Measurements from ENCODE around the gene PPP2R5C.
"Not testable (repeated sequence)": the region's sequence is repeated elsewhere in the genome, so short reads cannot be mapped to it uniquely, and the experiment has no call there.

The PPP2R5C gene

DNA sequence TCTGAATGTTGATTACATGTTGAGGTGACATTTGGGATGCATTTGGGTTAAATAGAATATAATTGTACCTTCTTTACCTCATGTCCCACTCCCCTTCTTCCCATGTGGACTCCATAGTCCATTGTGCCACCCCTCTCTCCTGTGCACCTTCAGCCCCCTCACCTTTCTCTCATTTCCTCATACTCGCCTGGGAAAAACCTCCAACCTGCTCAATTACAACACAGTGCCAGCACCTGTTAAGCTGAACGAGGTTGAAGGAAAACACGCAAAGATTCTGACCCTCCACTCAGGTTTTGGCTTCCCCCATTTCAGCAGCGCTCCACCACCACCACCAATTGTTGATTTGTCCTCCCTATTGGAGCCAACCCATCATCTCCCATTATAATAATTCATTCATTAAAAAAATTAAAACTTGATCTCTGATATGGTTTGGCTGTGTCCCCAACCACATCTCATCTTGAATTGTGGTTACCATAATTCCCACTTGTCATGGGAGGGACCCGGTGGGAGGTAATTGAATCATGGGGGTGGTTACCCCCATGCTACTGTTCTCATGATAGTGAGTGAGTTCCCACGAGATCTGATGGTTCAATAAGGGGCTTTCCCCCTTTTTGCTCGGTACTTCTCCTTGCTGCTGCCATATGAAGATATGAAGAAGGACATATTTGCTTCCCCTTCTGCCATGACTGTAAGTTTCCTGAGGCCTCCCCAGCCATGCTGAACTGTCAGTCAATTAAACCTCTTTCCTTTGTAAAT lies 33.7 kb upstream of the PPP2R5C start:
- no peak for DNase-seq (ENCODE audit: low spot score)

DNA sequence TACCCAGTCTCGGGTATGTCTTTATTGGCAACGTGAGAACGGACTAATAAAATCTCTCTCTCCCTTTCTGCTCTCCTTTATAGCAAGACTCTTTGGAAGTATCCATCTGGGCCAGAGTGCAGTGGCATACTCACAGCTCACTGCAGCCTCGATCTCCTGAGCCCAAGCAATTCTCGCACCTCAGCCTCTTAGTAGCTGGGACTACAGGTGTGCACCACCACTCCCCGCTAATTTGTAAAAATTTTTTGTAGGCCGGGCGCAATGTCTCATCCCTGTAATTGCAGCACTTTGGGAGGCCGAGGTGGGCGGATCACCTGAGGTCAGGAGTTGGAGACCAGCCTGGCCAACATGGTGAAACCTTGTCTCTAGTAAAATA lies 33.2 kb upstream of the PPP2R5C start:
- no peak for DNase-seq (ENCODE audit: low spot score)

DNA sequence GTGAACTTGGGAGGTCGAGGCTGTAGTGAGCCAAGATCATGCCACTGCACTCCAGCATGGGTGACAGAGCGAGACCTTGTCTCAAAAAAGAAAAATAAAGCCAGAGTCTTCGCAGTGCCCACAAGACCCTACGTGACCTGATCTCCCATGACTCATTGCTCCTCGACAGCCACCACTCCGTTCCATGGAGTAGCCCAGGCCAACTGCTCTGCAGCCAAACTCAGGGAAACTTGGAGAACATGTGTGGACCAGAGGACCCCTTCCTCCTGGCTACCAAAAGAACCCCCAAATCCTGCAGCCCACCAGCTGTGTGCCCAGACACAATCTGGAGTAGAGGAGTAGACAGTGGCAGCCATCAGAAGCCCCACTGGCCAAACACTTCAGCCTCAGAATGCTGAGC lies 32.1 kb upstream of the PPP2R5C start:
- DNase-seq (ENCODE audit: low spot score), result no peak

DNA sequence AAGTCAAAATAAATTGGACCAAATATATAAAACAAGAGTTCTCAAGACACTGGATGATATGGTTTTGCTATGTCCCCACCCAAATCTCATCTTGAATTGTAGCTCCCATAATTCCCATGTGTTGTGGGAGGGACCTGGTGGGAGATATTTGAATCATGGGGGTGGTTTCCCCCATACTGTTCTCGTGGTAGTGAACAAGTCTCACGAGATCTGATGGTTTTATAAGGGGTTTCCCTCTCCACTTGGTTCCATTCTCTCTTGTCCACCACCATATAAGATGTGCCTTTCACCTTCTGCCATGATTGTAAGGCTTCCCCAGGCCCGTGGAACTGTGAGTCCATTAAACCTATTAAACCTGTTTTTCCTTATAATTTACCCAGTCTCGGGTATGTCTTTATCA lies 31.4 kb upstream of the PPP2R5C start:
- not testable (repeated sequence) for DNase-seq (ENCODE audit: low spot score)

DNA sequence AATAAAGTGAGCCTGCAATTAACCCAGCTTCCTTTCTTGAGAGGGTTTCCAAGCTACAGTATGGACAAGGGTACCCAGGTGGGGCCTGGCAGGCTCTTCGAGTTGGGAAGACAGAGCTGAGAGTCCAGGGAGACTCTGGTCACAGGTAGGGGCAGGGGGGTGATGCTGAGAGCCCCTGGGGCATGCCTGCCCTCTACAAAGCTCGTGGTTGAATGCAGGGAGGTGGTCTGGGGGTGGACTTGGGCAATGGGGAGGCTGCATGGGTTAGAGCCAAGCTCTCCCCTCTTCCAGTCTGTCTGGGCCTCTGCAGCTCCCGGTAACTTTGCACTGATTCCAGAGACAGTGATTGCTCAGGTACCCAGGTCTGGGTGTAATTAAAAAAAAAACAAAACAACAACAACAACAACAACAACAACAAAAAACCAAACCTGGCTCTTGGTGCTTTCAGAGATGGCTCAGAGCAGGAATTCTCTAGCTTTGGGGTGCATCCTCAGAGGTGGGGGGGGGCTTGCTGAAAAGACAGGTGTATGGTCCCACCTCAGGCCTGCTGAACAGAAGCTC lies 30.8 kb upstream of the PPP2R5C start:
- no peak for DNase-seq (ENCODE audit: low spot score)

DNA sequence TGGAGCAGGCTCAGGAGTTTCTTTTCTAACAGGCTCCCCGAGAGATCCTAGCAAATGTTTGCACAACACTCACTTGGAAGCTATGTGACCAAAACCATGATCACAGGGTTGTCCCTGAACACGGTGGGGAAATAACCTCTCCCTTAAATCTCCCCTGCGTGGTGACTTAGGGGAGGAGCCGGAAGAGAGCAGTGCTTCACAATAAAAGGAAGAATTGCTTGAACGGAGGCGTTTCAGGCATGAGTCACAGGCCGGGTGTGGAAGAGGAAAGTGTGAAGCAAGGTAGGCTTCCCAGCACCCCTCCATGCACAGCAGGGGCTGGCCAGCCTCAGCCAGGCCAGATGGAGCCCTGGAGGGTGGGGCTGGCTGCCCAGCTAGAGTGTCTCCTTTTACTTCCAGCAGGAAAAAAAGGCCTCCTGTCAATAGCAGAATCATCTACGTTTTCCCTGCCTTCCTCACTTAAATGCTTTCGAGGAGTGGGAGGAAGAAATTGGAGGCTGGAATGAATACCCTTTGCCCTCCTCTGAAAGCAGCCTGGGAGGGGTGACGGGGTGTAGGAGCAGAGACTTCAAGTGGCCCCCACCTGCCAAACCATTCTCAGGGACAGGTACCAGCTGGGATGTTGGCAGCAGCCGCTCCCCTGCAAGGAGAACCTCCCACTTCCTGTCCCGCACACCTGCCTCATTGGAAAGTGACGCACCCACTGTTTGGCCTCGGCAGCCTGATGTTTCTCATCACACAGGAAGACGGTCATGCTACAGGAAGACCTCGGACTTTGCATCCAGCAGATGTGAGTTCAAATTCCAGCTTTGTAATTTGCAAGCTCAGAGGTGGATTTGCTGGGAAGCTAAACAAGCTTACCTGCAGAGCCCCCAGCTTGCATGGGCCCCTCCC lies 30.1 kb upstream of the PPP2R5C start:
- peak; percentile 76 for DNase-seq (ENCODE audit: low spot score)

DNA sequence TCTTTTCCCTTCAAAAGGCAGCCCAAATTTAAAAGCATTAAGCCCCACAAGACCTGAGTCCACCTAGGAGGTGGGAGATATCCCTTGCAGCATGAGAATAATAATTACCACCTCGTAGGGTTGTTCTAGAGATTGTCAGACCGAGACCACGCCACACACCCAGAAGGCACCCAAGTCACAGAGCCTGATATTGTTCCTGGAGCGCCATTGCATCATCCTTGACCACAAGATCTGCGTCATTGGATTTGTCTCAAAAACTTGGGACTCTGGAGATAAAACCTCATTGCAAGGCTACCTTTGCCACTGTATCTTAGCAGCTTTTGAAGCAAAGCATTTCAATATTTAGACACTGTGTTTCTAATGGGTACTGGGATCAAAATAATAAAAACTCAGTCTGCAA lies 29.4 kb upstream of the PPP2R5C start:
- DNase-seq (ENCODE audit: low spot score), result no peak

DNA sequence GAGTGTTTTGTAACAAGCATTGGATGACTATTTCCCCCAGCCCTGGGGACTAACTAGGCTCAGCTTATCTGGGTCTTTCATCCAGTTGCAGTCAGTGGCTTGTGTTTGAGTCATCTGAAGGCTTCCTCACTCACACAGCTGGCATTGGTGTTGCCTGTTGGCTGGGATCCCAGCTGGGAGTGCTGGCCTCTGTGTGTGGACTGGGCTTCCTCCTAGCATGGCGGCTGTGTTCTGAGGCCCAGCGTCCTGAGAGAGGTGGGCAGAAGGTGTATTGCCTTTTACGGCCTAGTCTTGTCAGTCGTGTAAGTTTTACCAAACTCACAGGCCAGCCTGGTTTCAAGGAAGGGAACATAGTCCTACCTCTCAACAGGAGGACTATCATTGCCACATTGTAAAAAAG lies 28.3 kb upstream of the PPP2R5C start:
- no peak for DNase-seq (ENCODE audit: low spot score)

DNA sequence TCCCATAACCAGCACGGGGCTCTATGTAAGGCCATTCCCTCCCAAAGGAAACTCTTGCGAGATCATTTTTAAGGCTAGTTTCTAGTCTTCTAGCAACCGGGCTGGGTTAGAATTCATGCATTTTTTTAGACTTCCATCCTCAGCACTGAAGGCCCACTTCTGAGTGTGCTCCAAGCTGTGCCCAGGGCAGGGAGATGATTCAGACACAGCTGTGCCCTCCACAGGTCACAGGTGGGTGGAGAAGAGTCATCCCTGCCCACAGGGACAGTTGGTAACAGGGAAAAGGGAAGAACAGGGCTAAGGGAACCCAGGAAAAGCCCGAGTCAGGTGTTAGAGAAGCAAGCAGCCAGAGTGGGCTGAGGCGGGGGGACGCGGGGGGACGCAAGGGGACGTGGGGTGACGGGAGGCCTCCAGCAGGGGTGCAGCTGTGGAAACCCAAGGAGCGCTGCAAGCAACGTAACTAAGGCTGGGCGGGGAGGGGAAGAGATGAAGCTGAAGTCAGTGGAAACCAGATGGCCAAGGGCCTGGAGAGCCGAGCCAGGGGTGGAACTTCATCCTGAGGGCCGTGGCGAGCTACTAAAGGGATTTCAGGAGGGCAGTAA lies 27.2 kb upstream of the PPP2R5C start:
- DNase-seq (ENCODE audit: low spot score), result no peak

DNA sequence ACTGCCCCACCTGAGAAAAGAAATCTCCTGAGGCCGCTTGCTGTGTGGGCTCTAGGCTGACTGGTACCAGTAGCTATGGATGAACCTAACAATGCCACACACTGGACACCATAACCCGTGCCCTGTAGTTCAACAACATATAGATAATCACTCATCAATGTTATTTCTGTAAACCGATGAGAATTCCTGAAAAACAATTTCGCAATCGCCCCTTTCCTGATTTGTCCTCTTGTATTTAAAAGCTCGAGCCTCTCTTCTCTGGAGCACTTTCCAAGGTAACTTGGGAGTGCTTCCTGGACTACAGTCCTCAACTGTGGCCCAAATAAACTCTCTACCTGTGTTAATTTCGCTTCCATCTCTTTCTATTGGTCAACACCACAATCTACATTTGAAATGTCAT lies 26.1 kb upstream of the PPP2R5C start:
- DNase-seq (ENCODE audit: low spot score), result no peak

DNA sequence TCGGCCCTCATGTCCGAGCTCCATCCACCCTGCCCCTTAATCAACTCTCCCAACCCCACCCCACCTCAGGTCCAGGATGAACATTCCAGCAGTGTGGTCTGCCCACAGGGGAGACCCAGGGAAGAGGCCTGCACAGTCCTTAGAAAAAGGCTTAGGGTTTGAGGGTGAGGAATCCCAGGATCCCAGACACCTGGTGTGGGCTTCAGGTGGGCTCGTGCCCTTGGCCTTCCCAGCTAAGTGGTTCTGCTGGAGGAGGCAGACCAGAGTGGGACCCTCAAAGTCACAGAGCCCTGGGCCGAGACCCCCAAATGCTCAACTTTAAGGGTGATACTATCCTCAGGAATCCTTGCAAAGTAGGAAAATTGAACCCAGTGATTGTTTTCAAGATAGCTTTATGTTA lies 25.4 kb upstream of the PPP2R5C start:
- no peak for DNase-seq (ENCODE audit: low spot score)

DNA sequence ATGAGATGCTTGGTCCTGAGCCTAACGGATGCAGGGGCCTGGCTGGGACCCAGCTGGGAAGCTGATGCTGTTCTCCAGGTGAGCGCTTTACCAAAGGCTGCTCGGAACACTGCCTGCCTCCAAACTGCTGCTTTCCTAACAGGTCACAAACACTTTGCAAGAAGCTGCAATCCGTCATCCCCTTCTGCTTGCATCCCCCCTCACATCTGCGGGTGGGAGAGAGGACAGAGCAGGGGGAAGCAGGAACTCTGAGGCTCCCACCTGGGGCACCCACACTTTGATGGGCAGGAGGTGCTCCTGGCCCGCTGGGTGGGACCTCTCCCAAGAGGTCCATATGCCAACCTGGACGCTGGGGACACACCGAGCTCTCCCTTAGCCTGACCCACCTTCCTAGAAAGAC lies 24.9 kb upstream of the PPP2R5C start:
- DNase-seq (ENCODE audit: low spot score), result no peak

DNA sequence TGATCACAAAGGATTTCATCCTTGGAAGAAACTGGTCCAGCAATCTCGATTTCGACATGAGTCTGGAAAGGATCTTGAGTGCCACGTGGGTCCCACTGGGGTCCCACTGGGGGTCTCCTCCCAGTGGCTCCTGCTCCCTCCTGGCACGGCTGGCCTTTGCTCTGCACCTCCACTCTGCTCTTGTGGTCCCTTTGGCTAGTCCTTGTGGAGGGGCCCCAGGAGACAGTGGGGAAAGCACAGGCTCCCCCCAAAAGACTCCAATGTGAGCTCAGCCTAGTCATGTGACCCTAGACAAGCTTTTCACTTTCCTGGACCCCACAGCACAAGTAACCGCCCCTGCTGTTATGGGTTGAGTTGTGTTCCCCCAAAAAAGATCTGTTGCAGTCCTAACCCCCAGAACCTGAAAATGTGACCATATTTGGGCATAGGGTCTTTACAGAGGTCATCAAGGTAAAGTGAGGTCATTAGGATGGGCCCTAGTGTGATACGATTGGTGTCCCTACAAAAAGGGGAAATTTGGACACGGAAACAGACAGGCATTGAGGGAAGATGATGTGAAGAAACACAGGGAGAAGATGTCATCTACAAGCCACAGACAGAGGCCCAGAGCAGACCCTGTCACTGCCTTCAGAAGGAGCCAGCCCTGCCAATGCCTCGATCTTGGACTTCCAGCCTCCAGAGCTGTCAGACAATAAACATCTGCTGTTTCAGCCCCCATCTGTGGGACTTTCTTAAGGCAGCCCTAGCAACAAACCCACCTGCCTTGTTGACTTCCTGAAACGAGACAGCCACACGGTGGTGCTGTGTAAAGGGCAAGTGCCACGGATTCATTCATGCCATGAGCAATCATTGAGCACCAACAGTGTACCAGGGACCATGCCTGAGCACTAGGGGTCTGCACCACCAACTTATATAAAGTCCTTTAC lies 23.8 kb upstream of the PPP2R5C start:
- no peak for DNase-seq (ENCODE audit: low spot score)

DNA sequence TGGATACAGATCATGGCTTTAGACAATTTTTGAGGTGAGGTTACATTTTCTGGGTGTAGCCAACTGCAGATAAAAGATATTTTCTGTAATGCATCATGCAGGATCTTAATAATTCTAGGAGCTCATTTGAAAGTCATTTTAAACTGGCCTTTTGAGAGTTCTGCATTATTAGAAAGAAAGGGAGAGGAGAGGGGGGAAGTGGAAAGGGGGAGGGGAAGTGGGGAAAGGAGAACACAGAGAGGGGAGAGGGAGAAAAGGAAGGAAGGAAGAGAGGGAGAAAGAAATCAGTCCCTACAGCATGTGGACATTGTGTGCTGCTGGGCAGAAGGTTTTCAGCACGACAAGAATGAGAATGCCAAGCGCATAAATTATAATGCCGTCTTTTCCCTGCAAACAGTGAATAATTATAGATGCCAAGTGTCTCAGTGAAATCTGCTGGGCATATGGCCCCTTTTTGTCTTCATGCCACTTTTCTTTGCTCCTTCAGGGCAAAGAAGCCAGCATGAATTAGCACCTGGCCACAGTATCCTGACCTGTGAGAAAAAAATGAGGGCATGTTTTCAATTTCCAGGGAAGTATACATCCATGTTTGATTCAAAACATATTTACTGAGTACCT lies 22.7 kb upstream of the PPP2R5C start:
- no peak for DNase-seq (ENCODE audit: low spot score)

DNA sequence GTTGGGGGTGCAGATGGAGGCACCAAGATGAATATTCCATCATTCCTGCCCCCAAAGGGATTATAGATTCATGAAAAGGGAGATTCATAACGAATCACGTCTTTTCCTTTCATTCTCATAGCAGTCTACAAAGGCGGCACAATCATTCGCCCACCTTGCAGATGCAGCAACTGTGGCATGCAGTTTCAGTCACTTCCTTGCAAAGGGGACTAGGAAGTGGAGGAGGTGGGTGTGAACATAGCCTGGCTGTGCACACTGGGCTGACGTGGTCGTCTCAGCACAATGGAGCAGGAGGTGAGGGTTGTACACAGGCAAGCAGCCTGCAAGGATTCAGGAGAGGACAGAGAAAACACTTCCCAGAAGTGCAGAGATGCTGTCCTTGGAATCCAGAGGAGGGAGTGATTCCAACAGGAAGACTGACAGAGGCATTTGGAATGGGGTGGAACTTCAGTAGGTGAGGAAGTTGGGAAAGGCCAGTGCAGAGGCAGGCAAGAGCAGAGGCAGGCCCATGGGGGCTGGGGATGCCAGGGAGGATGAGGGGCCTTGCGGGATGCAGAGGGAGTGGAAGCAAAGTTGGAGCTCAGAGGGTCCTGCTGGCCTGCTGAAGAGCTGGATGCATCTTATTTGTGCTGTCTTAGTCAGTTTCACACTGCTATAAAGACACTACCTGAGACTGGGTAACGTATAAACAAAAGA lies 21.9 kb upstream of the PPP2R5C start:
- peak; percentile 67 for DNase-seq (ENCODE audit: low spot score)

DNA sequence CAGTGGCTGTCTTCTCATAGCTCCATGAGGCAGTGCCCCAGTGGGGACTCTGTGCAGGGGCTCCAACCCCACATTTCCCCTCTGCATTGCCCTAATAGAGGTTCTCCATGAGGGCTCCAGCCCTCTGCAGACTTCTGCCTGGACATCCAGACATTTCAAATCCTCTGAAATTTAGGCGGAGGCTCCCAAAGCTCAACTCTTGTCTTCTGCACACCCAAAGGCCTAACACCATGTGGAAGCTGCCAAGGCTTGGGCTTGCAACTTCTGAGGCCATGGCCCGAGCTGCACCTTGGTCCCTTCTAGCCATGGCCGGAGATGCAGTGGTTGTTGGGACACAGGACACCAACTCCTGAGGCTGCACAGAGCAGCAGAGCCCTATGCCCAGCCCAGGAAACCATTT lies 20.5 kb upstream of the PPP2R5C start:
- no peak for DNase-seq (ENCODE audit: low spot score)

DNA sequence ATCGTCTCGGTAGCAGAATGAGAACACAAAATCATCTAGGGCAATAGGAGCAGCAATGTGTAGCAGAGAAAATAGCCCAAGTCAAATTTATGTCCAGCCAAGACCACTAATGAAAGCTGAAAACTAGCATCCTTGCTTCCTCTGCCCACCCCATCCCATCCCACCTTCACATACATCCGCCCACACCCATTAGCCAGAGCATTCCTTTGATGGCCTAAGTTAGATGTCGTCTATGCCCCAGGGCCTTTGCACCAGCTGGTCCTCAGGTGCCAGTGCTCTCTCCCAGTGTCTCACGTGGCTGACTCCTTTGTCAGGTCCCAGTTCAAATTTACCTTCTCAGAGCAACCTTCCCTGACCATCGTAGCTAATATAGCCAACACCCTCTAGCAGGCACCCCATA lies 17.8 kb upstream of the PPP2R5C start:
- no peak for DNase-seq (ENCODE audit: low spot score)

DNA sequence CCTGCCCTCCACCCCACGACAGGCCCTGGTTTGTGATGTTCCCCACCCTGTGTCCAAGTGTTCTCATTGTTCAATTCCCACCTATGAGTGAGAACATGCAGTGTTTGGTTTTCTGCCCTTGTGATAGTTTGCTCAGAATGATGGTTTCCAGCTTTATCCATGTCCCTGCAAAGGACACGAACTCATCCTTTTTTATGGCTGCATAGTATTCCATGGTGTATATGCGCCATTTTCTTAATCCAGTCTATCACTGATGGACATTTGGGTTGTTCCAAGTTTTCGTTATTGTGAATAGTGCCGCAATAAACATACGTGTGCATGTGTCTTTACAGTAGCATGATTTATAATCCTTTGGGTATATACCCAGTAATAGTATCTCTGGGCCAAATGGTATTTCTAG lies 17.1 kb upstream of the PPP2R5C start:
- DNase-seq (ENCODE audit: low spot score), result not testable (repeated sequence)

DNA sequence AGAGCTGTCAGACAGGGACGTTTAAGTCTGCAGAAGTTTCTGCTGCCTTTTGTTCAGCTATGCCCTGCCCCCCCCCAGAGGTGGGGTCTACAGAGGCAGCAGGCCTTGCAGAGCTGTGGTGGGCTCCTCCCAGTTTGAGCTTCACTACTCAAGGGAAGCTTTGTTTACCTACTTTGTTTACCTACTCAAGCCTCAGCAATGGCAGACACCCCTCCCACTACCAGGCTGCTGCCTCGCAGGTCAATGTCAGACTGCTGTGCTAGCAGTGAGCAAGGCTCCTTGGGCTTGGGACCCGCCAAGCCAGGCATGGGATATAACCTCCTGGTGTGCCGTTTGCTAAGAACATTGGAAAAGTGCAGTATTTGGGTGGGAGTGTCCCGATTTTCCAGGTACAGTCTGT lies 11.8 kb upstream of the PPP2R5C start:
- DNase-seq (ENCODE audit: low spot score), result not testable (repeated sequence)

DNA sequence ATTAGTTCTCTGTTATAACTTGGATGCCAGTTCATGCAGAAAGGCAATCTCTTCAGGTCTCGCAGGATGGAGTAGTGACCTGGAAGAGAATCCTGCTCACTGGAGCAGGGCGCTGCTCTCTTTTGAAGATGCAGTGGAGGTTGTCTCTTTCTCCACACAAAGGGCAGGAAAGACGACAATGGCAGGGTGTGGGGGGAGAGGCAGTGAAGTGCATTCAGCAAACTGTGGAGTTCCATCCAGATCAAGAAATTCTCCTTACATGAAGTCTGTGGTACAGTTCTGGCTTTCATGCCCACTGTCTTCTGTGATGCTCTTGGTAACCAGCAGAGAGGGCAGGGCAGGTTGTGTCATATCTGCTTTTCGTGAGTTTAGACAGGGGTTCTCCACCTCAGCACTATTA lies 6.6 kb upstream of the PPP2R5C start:
- no peak for DNase-seq (ENCODE audit: low spot score)
